ENCODE results near the gene ACOT7.
A peak's percentile ranks its signal among the peaks of the same experiment; 100 is the strongest.
"Not testable (repeated sequence)": the region's sequence is repeated elsewhere in the genome, so short reads cannot be mapped to it uniquely, and the experiment has no call there.

ACOT7 gene

DNA sequence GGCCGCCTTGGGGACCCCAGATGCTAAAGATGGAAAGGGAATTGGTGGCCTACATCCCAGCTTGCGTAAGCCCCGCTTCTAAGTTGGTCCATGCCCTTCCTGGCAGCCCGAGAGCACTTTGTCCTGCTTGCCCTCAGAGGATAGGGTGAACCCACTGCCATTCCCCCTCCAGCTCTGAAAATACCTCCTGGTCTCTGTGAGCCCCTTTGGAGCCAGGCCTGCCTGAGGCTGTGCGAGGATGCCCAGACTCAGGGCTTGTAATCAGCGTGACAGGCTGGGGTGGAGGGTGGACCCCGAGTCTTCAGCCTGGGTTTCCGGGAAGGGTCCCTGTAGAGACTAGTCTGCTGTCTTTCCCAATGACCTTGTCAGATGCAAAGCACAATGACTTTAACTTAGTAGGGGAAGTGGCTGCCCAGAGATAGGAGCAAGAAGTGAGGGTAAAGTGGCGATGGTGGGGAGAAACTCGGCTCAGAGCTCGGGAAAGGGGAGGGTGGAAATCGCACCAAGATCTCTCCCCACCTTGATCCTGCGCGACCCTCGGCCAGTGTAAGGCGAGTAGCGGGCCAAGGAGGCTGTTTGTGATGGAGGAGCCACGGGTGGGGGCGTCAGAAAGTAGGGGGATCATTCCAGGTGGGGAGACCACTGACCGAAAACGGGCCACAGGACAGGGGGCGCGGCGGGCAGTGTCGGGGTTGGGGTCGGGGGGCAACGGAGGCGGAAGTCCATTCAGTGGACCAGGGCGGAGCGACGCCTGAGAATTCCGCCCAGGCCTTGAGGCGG lies 152.3 kb downstream of the ACOT7 start:
- peaks cover 19% of the 10 kb centered on the region for H3K4me1 Mint-ChIP-seq
- no peak for ATAC-seq
- H3K27ac Mint-ChIP-seq, result no peak overlapping the region
- H3K4me3 Mint-ChIP-seq, result peak overlapping the region; percentile 59
- H3K9me3 Mint-ChIP-seq, result no peaks in the 10 kb centered on the region
- peaks cover 75% of the 10 kb centered on the region for H3K27me3 Mint-ChIP-seq
- no peaks in the 10 kb centered on the region for H3K36me3 Mint-ChIP-seq

DNA sequence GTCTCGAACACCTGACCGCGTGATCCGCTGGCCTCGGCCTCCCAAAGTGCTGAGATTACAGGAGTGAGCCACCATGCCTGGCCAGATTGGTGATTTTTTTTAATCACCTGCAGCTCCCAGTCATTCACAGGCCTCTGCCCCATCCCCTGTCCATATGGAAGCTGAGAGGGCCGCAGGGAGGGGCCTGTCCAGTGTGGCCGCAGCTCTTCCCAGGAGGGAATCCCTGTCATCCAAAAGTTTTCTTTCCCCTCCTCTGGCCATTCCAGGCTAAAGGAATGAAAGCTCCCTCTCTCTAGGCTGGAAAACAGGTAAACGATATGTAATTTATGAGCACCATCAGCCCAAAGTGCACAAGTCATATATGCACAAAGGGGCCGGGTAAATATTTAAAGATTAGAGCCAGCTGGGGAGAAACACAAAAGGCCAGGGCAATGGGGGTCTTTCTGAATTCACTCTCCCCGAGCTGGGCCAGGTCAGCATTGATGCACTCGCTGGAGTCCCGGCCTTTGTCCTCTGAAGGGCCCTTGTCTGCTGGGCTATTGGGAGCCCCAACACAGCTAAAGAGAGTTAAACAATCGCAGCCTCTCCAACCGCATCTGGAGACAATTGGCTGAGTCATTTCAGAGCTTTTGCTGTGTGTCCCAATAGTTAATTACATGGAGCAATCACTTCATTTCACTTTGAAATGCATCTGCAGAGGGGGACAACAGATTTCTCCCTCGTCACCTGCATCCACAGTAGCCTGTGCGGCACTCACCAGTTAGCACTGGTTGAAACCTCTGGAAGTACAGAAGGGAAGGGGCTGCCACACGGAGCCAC lies 153.4 kb downstream of the ACOT7 start:
- no peaks in the 10 kb centered on the region for H3K9me3 Mint-ChIP-seq
- no peak for ATAC-seq
- no peak overlapping the region for H3K4me3 Mint-ChIP-seq
- no peaks in the 10 kb centered on the region for H3K36me3 Mint-ChIP-seq
- H3K27ac Mint-ChIP-seq, result no peak overlapping the region
- H3K4me1 Mint-ChIP-seq, result peaks cover 21% of the 10 kb centered on the region
- H3K27me3 Mint-ChIP-seq, result peaks cover 69% of the 10 kb centered on the region

DNA sequence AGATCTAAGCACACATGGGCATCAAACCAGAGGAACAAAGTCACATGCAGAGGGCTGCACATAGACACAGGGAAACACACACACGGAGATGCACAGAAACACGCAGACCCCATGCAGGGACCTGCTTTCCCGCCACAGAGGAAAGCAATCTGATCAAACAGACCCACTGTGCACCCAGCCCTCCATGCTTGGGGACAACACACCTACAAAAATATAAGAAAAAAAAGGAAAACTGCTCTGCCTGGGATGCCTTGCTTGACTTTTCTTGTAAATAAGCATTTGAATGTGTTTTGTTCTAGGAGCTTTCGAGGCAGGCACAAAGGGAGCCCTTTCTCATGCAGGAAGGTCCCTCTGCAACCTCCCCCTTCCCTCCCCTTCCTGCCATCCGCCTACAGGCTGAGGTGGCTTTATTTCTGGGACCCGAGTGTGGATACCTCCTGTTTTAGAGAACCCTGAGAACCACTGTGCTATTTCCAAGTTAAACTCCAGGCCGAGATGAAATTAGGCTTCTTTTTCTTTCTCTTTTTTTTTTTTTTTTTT lies 154.3 kb downstream of the ACOT7 start:
- Mint-ChIP-seq H3K4me3 (no peak overlapping the region), H3K4me1 (peaks cover 21% of the 10 kb centered on the region), H3K27ac (no peak overlapping the region), H3K27me3 (peaks cover 61% of the 10 kb centered on the region), H3K9me3 (no peaks in the 10 kb centered on the region), H3K36me3 (no peaks in the 10 kb centered on the region)
- ATAC-seq, result no peak

DNA sequence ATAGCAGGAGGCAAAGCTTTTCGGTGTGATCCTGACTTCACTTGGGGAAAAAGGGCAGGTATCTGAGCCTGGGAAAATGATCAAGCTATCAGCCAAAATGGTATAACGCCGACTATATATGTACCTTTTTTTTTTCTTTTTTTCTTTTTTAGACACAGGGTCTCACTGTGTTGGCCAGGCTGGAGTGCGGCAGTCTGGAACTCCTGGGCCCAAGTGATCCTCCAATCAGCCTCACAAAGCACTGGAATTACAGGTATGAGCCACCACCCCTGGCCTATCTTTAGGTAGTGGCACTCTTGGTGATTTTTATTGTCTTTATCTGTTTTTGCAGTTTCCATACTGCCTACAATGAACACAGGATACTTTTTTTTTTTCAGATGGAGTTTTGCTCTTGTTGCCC lies 156.5 kb downstream of the ACOT7 start:
- no peak for ATAC-seq
- peaks cover 46% of the 10 kb centered on the region for H3K27me3 Mint-ChIP-seq
- H3K4me3 Mint-ChIP-seq, result no peak overlapping the region
- H3K36me3 Mint-ChIP-seq, result peaks cover 12% of the 10 kb centered on the region
- no peaks in the 10 kb centered on the region for H3K9me3 Mint-ChIP-seq
- no peak overlapping the region for H3K27ac Mint-ChIP-seq
- H3K4me1 Mint-ChIP-seq, result peaks cover 32% of the 10 kb centered on the region

DNA sequence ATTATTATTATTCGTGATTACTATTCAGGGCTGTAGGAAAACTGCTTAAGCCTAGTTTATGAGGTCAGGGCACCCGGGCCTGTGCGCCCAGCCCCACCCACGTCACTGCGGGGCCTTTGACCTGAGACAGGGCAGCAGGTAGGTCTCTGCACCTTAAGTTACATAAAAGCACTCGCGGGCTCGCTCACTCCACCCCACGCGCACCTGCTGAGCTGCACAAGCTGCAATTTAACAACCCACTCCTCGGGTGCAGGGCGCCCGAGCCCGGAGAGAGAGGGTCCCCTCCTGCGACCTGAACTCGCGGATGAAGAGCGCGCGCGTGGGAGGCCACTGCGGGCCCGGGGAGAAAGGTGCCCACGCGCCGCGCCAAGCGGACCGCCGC lies 158.3 kb downstream of the ACOT7 start:
- peak overlapping the region; percentile 77 for H3K27ac Mint-ChIP-seq
- H3K27me3 Mint-ChIP-seq, result peaks cover 28% of the 10 kb centered on the region
- H3K9me3 Mint-ChIP-seq, result no peaks in the 10 kb centered on the region
- H3K4me1 Mint-ChIP-seq, result peaks cover 22% of the 10 kb centered on the region
- no peak for ATAC-seq
- H3K4me3 Mint-ChIP-seq, result peak overlapping the region; percentile 88
- peaks cover 25% of the 10 kb centered on the region for H3K36me3 Mint-ChIP-seq

DNA sequence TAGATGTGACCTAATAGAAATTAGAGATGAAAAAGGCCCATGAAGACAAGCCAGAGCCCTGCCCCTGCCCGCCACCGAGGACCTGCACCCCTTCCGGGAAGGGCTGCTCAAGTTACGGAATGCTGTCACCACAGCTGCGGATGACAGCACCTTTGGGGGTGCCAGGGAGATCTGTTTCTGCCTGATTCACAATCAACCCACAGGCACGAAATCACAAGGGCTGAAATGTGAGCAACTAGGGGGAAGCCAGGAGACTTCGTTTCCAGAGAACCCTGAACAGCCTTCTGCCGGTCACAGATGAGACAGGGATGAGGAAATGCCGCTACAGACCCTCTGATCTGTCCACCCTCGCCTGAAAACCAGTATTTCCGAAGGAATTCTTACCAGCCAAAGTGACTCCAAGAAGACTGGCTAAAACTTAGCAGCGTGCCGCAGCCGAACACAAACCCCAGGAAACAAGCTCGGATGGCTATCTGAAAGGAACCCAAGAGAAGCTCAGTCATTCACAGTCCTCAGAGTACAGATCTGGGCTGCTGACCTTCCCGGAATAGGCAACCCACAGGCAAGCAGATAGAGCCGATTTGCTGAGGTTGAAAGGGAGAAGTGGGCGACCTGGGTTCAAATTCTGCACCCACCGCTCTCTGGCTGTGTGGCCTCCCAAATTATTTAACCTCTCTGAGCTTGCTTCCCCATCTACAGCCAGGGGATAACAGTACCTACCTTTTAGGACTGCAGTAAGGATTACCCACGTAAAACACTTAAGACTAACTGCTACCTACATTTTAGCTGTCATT lies 158.9 kb downstream of the ACOT7 start:
- H3K4me1 Mint-ChIP-seq, result peaks cover 22% of the 10 kb centered on the region
- no peaks in the 10 kb centered on the region for H3K9me3 Mint-ChIP-seq
- H3K36me3 Mint-ChIP-seq, result peaks cover 28% of the 10 kb centered on the region
- H3K4me3 Mint-ChIP-seq, result peak overlapping the region; percentile 88
- H3K27ac Mint-ChIP-seq, result peak overlapping the region; percentile 77
- peaks cover 22% of the 10 kb centered on the region for H3K27me3 Mint-ChIP-seq
- no peak for ATAC-seq

DNA sequence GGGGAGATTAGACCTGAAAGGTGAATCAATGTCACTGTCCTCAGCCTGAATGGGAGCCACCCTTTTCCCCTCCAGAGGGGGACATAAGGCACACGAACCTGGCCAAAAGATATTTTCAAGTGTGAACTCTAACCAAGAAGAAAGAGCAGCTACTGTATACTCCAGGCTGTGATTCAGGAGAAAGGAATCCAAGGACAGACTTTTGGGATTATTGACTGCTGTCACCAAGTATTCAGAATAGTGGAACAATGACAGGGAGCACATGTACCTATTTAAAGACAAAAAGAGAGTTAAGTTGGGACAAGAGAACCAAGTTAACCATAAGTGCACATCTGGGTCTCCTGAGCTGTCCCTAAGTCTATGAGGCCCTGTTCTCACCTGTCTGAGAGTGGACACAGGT lies 160.2 kb downstream of the ACOT7 start:
- Mint-ChIP-seq H3K27me3 (peaks cover 9% of the 10 kb centered on the region), H3K4me3 (no peak overlapping the region), H3K4me1 (peaks cover 22% of the 10 kb centered on the region), H3K9me3 (no peaks in the 10 kb centered on the region), H3K27ac (no peak overlapping the region), H3K36me3 (peaks cover 31% of the 10 kb centered on the region)
- ATAC-seq, result no peak

DNA sequence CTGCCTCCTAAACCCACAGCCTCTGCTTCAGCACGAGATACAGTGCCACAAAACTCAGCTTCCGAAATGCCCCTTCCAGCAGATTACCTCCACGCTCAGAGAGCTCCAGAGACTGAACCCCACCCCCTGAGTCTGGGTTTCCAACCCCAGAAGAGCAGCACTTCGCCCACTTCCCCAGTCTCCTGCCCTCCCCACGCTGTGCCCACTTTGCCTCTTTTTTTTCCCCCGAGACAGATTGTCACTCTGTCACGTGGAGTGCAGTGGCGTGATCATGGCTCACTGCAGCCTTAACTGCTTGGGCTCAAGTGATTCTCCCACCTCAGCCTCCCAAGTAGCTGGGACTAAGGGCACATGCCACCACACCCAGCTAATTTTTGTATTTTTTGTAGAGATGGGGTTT lies 167.9 kb downstream of the ACOT7 start:
- Mint-ChIP-seq H3K27ac (no peak overlapping the region), H3K4me1 (no peaks in the 10 kb centered on the region), H3K36me3 (peaks cover 63% of the 10 kb centered on the region), H3K27me3 (no peaks in the 10 kb centered on the region), H3K9me3 (no peaks in the 10 kb centered on the region), H3K4me3 (no peak overlapping the region)
- no peak for ATAC-seq

DNA sequence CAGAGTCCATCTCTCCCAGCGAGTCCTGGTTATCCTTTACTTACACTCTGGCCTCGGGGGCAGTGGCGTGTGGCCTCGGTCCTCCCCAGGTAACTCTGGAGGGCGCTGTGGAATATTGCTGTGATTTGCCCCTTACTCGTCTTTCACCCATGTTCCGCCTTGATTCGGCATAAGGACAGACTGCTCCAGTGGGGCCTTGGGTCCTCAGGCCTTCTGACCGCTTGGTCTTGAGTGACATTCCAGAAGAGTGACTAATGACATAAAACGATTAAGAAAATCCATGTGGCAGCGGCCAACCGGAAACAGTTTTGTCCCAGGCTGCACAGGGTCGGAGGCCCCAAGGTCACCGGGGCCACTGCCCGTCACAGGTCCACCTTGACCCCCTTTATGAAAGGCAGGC lies 168.8 kb downstream of the ACOT7 start:
- Mint-ChIP-seq H3K27ac (no peak overlapping the region), H3K4me3 (no peak overlapping the region), H3K9me3 (no peaks in the 10 kb centered on the region), H3K27me3 (no peaks in the 10 kb centered on the region), H3K36me3 (peaks cover 65% of the 10 kb centered on the region), H3K4me1 (no peaks in the 10 kb centered on the region)
- ATAC-seq, result no peak

DNA sequence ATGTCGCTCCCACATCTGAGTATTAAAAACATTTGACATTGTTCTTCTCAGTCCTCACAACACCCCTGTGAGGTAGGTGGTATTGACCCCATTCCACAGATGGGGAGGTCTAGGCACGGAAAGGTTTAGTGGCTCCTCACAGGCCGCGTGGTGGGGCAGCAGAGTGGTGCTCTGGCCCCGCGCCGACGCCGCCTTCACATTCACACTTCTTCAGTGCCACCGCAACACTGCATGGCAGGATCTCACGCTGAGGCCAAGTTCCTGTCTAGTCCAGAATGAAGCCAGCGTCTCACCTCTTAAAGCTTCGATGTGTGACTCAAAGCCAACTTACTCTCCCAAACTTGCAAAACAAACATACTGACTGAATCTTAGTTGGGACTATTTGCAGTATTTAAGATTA lies 169.9 kb downstream of the ACOT7 start:
- no peaks in the 10 kb centered on the region for H3K9me3 Mint-ChIP-seq
- no peak for ATAC-seq
- peaks cover 5% of the 10 kb centered on the region for H3K4me1 Mint-ChIP-seq
- peaks cover 62% of the 10 kb centered on the region for H3K36me3 Mint-ChIP-seq
- no peak overlapping the region for H3K4me3 Mint-ChIP-seq
- no peak overlapping the region for H3K27ac Mint-ChIP-seq
- peaks cover 5% of the 10 kb centered on the region for H3K27me3 Mint-ChIP-seq

DNA sequence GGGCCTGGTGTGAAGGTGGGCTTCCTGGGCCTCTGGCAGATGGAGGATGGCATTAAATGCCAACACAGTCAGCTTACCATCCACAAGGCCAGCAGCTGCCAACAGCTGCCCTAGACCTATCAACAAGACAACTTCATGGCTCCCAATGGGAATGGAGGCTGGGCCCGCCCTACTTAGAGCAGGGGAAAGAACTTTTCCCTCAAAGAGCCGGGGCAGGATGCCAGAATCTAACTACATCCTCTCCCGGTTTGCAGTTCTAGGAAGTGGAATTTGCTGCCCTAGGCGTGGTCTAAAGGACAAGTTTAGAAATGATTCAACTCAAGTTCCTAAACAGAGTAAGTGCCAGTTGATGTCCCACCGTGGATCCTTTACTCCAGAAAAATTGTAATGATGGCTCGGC lies 170.9 kb downstream of the ACOT7 start:
- Mint-ChIP-seq H3K27me3 (peaks cover 14% of the 10 kb centered on the region), H3K9me3 (no peaks in the 10 kb centered on the region), H3K27ac (no peak overlapping the region), H3K36me3 (peaks cover 62% of the 10 kb centered on the region), H3K4me1 (peaks cover 12% of the 10 kb centered on the region), H3K4me3 (no peak overlapping the region)
- no peak for ATAC-seq

DNA sequence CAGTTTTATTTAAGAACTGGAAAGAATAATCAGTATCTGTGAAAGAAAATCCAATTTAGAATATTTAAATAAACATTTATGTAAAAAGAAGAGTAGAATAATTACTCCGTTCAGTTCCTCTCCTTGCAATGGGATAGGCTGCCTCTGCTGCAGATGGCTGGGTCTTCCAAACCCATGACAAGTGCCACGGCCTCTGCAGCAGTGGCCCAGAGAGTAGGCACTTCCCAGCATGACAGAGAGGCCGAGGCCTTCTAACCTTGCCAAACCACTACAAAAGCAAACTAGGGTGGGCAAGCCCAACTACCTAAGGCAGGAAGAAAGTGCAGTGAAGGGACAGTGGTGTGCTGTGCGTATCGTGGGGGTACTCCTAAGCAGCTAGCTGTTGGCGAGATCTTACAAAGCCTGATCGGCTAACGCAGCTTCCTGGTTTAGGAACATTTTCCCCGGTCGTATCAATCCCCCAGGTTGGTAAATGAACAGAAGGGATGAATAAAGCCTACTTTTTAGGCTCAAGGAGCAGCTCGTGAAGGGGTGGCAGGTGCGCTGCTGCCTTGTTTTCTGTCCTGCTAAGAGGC lies 172.3 kb downstream of the ACOT7 start:
- H3K36me3 Mint-ChIP-seq, result peaks cover 59% of the 10 kb centered on the region
- H3K4me3 Mint-ChIP-seq, result no peak overlapping the region
- no peaks in the 10 kb centered on the region for H3K9me3 Mint-ChIP-seq
- H3K27ac Mint-ChIP-seq, result no peak overlapping the region
- no peak for ATAC-seq
- H3K4me1 Mint-ChIP-seq, result peaks cover 15% of the 10 kb centered on the region
- H3K27me3 Mint-ChIP-seq, result peaks cover 28% of the 10 kb centered on the region

DNA sequence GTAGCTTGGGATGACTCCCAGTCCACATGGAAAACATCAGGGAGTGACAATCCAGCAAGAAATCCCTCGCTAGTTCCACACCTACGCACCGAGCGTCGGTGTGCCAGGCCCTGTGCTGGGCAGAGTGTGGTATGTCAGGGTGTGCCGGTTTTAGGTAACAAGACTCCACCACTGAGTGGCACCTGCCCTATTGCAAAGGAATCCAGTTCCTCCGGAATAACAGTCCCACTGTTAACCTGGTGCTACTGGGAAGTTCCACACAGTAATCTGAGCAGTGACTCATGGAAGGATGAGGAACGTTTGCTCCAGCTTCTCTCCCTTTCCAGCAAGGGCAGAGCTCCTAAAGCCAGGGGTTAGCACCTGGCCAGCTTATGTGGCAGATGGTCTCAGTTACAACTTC lies 173.3 kb downstream of the ACOT7 start:
- no peak overlapping the region for H3K27ac Mint-ChIP-seq
- no peaks in the 10 kb centered on the region for H3K9me3 Mint-ChIP-seq
- no peak for ATAC-seq
- peaks cover 15% of the 10 kb centered on the region for H3K4me1 Mint-ChIP-seq
- H3K36me3 Mint-ChIP-seq, result peaks cover 48% of the 10 kb centered on the region
- H3K4me3 Mint-ChIP-seq, result no peak overlapping the region
- H3K27me3 Mint-ChIP-seq, result peaks cover 38% of the 10 kb centered on the region

DNA sequence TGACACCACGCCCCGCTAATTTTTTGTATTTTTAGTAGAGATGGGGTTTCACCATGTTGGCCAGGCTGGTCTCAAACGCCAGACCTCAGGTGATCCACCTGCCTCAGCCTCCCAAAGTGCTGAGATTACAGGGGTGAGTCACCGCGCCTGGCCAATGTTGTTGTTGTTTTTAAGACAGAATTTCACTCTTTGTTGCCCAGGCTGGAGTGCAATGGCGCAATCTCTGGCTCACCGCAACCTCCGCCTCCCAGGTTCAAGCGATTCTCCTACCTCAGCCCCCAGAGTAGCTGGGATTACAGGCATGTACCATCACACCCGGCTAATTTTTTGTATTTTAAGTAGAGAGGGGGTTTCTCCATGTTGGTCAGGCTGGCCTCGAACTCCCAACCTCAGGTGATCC lies 173.9 kb downstream of the ACOT7 start:
- peaks cover 44% of the 10 kb centered on the region for H3K27me3 Mint-ChIP-seq
- ATAC-seq, H3K4me3 Mint-ChIP-seq, H3K27ac Mint-ChIP-seq, H3K9me3 Mint-ChIP-seq: not testable (repeated sequence)
- H3K36me3 Mint-ChIP-seq, result peaks cover 42% of the 10 kb centered on the region
- peaks cover 15% of the 10 kb centered on the region for H3K4me1 Mint-ChIP-seq

All from stimulated activated memory B cell treated with anti-CD40 and anti-IgM and Interleukin-4, amounts not matched to agents 10 μg/mL and 1 μg/mL and 100 μg/mL, for 72 hours (primary cell).